Right lobe of liver (tissue), 4 donors: ENCODE data around the gene GNAZ.

Experiments
- POLR2A ChIP-seq: fragments of 450-650 bp; IDR thresholded peaks from one replicate; pipeline ENCODE4 v1.6.1; 2017; ENCODE audit warnings: antibody characterized with exemption, mild to moderate bottlenecking
- TF ChIP-seq, protein P1 (sequence below), 4 donors: fragments of 200-600 bp in 3 of 4; fragments of 450-650 bp in 1 of 4; IDR thresholded peaks; one replicate each; pipeline versions ENCODE4 v1.5.1 to v1.8.0; 2016 to 2022; ENCODE audit warnings: antibody characterized with exemption in 4 of 4, mild to moderate bottlenecking in 2 of 4
- donor health status: DM: no; HTN: no; CAD: no.
- donor health status: DM: no; HTN: no; CAD: no.
- donor health status: DM: no; HTN: yes; CAD: no.

DNA sequence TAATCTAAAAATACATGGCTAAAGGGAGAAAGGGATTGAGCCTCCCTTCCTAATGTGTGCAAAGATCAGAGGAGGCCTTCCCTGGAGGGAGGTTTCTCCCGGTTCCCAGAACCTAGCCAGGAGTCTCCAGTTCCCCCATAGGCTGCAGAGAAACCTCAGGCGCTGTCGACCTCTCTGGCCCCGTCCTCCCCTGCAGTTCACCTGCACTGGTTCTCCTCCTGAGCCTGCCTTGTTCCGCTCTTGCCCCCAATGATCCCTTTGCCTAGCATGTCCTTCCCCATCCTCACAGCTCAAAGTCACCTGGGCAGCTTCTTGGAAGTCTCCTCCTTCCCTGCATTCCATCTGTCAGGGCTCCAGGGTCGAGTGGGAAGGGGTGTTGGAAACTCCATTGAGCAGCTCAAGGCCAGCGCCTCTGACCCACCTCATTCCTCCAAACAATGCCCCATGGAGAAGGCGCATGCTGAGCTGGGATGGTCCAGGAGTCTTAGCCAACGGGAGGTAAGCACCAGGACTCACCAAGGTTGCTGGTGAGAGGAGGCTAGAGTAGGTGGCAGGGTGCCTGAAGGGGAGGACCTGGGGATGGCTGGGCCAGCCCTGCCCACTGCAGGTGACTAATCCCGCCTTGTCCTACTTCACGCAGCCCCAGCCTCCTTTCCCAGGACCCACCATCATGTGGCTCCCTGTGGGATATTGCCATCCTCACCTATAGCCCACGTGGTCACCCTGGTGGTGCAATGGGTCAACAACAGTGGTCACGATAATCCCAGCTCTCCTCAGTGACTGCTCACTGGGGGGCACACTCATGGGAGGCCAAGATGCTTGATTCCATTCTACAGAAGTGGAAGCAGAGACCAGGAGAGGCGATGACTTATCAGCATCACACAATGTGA is 56.1 kb downstream of the GNAZ start:
- TF ChIP-seq, protein P1, sequence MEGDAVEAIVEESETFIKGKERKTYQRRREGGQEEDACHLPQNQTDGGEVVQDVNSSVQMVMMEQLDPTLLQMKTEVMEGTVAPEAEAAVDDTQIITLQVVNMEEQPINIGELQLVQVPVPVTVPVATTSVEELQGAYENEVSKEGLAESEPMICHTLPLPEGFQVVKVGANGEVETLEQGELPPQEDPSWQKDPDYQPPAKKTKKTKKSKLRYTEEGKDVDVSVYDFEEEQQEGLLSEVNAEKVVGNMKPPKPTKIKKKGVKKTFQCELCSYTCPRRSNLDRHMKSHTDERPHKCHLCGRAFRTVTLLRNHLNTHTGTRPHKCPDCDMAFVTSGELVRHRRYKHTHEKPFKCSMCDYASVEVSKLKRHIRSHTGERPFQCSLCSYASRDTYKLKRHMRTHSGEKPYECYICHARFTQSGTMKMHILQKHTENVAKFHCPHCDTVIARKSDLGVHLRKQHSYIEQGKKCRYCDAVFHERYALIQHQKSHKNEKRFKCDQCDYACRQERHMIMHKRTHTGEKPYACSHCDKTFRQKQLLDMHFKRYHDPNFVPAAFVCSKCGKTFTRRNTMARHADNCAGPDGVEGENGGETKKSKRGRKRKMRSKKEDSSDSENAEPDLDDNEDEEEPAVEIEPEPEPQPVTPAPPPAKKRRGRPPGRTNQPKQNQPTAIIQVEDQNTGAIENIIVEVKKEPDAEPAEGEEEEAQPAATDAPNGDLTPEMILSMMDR (IDR thresholded peaks at IDR 0.05), result no peak
- TF ChIP-seq POLR2A, result no peak
